ENCODE results near the gene SUN1. TPM values are rescaled to one million over a fixed set of nuclear protein-coding genes. Genes with fewer than 3 reads are reported as not detected.

SUN1 gene
- total and polyA plus RNA-seq, 9 of the 15 experiments (the other 6 are each of a cell fraction or from before 2014, with no cell fraction given), result 36.8 to 132 (median 62.3) TPM

DNA sequence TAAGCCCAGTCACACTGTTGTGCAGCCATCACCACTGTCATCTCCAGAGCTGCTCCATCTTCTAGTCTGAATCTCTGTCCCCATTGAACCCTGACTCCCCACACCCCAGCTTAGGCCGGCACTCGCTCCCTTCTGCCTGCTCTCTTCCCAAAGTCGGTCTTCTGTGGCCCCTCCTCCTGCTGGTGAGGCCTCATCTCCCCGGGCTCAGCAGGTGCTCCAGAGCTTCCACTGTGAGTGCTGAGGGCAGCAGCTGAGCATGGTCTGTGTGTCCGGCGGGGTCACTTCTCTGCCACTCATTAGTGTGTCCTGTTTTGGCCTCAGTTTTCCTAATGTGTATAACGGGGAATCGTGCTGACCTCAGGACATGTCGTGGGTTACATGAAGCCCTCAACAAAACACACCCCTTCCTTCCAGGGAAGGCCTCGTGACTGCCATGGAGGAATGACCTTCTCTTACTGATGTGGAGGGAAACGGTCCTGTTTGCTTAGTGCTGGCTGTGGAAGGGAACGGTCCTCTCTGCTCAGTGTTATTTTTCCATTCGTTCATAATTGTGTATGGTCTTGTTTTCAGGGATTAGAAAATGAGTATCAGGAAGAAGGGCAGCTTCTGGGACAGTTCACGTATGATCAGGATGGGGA lies 39.7 kb downstream of the SUN1 start:
- 83% methylated on average over 14 of the region's 14 CpGs for WGBS (ENCODE audit: insufficient coverage, low coverage, missing lambda C conversion rate)
- intact Hi-C loops (cut with micrococcal nuclease) (loop anchor here (5.0 kb wide), 3 partner anchors 40 to 145 kb away; partner anchors contain the start of genes DNAAF5, PRKAR1B and SUN1), in situ Hi-C loops (cut with MboI) (loop anchor here (5.0 kb wide), 1 partner anchor 85 kb away; no protein-coding TSS in a partner anchor)
- peak overlapping the region in 1 of 2 experiments; percentile 38; a peak in 1 of 4 replicates for H3K9ac ChIP-seq (ENCODE audit: insufficient read depth in 1 of 2, low read depth in 2 of 2, low read length in 2 of 2)
- H3K27me3 ChIP-seq (ENCODE audit: control insufficient read depth in 2 of 2, insufficient read depth in 2 of 2, low read length in 2 of 2), result no peaks in the 10 kb centered on the region
- H2AFZ ChIP-seq (ENCODE audit: low read depth, low read length), result no peak overlapping the region
- ATAC-seq, result no peak
- H3K27ac ChIP-seq (ENCODE audit: extremely low read depth, low read depth, low read length), result no peak overlapping the region; the same call in 2 of the 3 replicates
- ChIA-PET POLR2A (interaction anchor here (2.8 kb wide), 1 partner anchor 12 kb away, joined by 9 read pairs; no protein-coding TSS in a partner anchor), CTCF (ENCODE audit: low intra/inter-chr PET ratio) (interaction anchor here (1.2 kb wide), 1 partner anchor 86 kb away, joined by 3 read pairs; no protein-coding TSS in a partner anchor)
- H3K36me3 ChIP-seq (ENCODE audit: control insufficient read depth, insufficient read depth, low read length), result peaks cover 66% of the 10 kb centered on the region
- BruUV-seq (replicated peaks), result no TSS peak
- no peak overlapping the region for H3K4me2 ChIP-seq (ENCODE audit: insufficient read depth, low read length)
- H3K9me3 ChIP-seq (replicated peaks; ENCODE audit: control insufficient read depth, insufficient read depth, low read depth, low read length), result peaks cover 2% of the 10 kb centered on the region; the same call in 1 of the 2 replicates
- no peaks in the 10 kb centered on the region for H4K20me1 ChIP-seq (replicated peaks; ENCODE audit: control insufficient read depth, insufficient read depth, low read length)
- peaks cover 24 to 25% of the 10 kb centered on the region in 2 experiments for H3K4me1 ChIP-seq (replicated peaks in 1 of 2; ENCODE audit: control insufficient read depth in 2 of 2, insufficient read depth in 2 of 2, low read length in 2 of 2)
- H3K9me1 ChIP-seq (ENCODE audit: control insufficient read depth, insufficient read depth, low read length), result no peaks in the 10 kb centered on the region
- DNase-seq (ENCODE audit: extremely low read depth in 1 of 4, low spot score in 3 of 4), result no peak
- no peak for FAIRE-seq
- H3K79me2 ChIP-seq (ENCODE audit: control insufficient read depth, insufficient read depth, low read length), result peaks cover 11% of the 10 kb centered on the region
- no peak overlapping the region for H3K4me3 ChIP-seq
- no peak for TF ChIP-seq SMC3 (conservative IDR thresholded peaks at IDR 0.05; ENCODE audit: insufficient read depth, low read depth, low read length)
- TF ChIP-seq, protein P1, sequence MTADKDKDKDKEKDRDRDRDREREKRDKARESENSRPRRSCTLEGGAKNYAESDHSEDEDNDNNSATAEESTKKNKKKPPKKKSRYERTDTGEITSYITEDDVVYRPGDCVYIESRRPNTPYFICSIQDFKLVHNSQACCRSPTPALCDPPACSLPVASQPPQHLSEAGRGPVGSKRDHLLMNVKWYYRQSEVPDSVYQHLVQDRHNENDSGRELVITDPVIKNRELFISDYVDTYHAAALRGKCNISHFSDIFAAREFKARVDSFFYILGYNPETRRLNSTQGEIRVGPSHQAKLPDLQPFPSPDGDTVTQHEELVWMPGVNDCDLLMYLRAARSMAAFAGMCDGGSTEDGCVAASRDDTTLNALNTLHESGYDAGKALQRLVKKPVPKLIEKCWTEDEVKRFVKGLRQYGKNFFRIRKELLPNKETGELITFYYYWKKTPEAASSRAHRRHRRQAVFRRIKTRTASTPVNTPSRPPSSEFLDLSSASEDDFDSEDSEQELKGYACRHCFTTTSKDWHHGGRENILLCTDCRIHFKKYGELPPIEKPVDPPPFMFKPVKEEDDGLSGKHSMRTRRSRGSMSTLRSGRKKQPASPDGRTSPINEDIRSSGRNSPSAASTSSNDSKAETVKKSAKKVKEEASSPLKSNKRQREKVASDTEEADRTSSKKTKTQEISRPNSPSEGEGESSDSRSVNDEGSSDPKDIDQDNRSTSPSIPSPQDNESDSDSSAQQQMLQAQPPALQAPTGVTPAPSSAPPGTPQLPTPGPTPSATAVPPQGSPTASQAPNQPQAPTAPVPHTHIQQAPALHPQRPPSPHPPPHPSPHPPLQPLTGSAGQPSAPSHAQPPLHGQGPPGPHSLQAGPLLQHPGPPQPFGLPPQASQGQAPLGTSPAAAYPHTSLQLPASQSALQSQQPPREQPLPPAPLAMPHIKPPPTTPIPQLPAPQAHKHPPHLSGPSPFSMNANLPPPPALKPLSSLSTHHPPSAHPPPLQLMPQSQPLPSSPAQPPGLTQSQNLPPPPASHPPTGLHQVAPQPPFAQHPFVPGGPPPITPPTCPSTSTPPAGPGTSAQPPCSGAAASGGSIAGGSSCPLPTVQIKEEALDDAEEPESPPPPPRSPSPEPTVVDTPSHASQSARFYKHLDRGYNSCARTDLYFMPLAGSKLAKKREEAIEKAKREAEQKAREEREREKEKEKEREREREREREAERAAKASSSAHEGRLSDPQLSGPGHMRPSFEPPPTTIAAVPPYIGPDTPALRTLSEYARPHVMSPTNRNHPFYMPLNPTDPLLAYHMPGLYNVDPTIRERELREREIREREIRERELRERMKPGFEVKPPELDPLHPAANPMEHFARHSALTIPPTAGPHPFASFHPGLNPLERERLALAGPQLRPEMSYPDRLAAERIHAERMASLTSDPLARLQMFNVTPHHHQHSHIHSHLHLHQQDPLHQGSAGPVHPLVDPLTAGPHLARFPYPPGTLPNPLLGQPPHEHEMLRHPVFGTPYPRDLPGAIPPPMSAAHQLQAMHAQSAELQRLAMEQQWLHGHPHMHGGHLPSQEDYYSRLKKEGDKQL (CRISPR knock-in tag; IDR thresholded peaks at IDR 0.05; ENCODE audit: borderline replicate concordance), result no peak
- no peak for TF ChIP-seq ATF4 (CRISPR knock-in tag; IDR thresholded peaks at IDR 0.05)
- TF ChIP-seq SRSF7 (optimal IDR thresholded peaks at IDR 0.05; ENCODE audit: low read depth, low read length), result no peak
- TF ChIP-seq ZBTB12 (CRISPR knock-in tag; IDR thresholded peaks at IDR 0.05), result no peak
- no peak for TF ChIP-seq TRIM28 (IDR thresholded peaks at IDR 0.05)
- TF ChIP-seq JUNB (CRISPR knock-in tag; conservative IDR thresholded peaks at IDR 0.05), result no peak
- TF ChIP-seq MCM7 (IDR thresholded peaks at IDR 0.05), result no peak
- TF ChIP-seq ERF (CRISPR knock-in tag; IDR thresholded peaks at IDR 0.05), result no peak
- TF ChIP-seq, protein P2, sequence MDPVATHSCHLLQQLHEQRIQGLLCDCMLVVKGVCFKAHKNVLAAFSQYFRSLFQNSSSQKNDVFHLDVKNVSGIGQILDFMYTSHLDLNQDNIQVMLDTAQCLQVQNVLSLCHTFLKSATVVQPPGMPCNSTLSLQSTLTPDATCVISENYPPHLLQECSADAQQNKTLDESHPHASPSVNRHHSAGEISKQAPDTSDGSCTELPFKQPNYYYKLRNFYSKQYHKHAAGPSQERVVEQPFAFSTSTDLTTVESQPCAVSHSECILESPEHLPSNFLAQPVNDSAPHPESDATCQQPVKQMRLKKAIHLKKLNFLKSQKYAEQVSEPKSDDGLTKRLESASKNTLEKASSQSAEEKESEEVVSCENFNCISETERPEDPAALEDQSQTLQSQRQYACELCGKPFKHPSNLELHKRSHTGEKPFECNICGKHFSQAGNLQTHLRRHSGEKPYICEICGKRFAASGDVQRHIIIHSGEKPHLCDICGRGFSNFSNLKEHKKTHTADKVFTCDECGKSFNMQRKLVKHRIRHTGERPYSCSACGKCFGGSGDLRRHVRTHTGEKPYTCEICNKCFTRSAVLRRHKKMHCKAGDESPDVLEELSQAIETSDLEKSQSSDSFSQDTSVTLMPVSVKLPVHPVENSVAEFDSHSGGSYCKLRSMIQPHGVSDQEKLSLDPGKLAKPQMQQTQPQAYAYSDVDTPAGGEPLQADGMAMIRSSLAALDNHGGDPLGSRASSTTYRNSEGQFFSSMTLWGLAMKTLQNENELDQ (CRISPR knock-in tag; IDR thresholded peaks at IDR 0.05; ENCODE audit: borderline replicate concordance), result no peak
- TF ChIP-seq LEF1 (IDR thresholded peaks at IDR 0.05), result no peak
